Measurements from ENCODE around the gene IZUMO3.

The IZUMO3 gene

DNA sequence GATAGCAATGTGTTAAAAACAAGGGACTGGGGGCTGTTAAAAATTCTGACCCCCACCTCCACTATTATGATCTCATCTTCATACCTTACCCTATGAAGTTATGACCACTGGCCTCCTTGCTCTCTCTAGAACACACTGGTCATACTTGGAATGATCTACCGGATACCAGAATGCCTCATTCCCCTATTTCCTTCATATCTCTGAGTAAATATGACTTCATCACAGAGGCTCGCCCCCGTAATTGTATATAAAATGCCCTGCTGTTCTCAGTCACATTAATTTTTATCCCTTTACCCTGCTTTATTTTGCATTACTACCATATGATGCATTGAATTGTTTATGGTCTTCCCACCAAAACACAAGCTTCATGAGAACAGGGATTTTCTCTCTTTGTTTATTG, 29.2 kb downstream of the IZUMO3 start:
- no peak overlapping the region for H3K27ac ChIP-seq
- DNase-seq (ENCODE audit: low spot score) = no peak
- POLR2A ChIA-PET (ENCODE audit: low non-redundant PET) = no interaction called here
- TF ChIP-seq, protein P1, sequence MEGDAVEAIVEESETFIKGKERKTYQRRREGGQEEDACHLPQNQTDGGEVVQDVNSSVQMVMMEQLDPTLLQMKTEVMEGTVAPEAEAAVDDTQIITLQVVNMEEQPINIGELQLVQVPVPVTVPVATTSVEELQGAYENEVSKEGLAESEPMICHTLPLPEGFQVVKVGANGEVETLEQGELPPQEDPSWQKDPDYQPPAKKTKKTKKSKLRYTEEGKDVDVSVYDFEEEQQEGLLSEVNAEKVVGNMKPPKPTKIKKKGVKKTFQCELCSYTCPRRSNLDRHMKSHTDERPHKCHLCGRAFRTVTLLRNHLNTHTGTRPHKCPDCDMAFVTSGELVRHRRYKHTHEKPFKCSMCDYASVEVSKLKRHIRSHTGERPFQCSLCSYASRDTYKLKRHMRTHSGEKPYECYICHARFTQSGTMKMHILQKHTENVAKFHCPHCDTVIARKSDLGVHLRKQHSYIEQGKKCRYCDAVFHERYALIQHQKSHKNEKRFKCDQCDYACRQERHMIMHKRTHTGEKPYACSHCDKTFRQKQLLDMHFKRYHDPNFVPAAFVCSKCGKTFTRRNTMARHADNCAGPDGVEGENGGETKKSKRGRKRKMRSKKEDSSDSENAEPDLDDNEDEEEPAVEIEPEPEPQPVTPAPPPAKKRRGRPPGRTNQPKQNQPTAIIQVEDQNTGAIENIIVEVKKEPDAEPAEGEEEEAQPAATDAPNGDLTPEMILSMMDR (conservative IDR thresholded peaks at IDR 0.05; ENCODE audit: low read depth) = no peak
- CTCF ChIA-PET = interaction anchor here (0.6 kb wide), 1 partner anchor 1396 kb away, joined by 3 read pairs; no protein-coding TSS in a partner anchor

DNA sequence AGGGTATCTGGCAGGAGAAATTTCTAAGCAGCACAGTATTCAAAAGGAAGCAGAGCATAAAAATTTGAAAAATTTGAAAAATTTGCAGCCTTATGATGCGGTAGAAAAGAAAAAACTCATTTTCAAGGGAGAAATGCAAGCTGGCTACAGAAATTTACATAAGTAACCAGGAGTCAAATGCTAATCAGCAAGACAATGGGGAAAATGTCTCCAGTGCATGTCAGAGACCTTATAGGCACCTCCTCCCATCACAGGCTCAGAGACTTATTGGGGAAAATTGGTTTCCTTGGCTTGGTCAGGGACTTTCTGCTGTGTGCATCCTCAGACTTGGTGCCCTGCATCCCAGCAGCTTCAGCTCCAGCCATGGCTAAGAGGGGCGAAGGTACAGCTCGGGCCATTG, 35.8 kb downstream of the IZUMO3 start:
- ChIA-PET CTCF (no interaction called here), POLR2A (ENCODE audit: low non-redundant PET) (no interaction called here)
- no peak overlapping the region for H3K27ac ChIP-seq
- TF ChIP-seq, protein P1 (conservative IDR thresholded peaks at IDR 0.05; ENCODE audit: low read depth) = no peak
- DNase-seq (ENCODE audit: low spot score) = no peak

DNA sequence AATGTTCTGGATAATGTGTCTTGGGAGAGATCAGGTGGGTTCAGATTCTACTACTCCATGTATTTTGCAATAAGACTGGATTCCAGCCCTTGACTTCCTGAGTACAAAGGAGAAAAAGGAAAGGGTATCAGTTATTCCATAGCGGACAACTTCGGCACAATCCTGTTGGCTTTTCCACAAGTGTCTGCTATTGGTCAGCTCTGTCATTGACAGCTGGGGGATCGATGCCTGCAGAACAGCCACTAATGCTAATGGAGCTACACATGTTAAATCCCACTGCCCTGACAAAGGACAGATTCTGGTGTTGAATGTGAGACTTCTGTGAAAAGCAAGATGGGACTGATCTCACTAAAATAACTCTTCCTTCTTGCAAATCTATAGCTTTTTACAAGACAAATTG, 41.2 kb downstream of the IZUMO3 start:
- DNase-seq (ENCODE audit: low spot score) = no peak
- CTCF ChIA-PET = no interaction called here
- H3K27ac ChIP-seq = no peak overlapping the region
- TF ChIP-seq, protein P1 (conservative IDR thresholded peaks at IDR 0.05; ENCODE audit: low read depth) = no peak
- POLR2A ChIA-PET (ENCODE audit: low non-redundant PET) = no interaction called here

DNA sequence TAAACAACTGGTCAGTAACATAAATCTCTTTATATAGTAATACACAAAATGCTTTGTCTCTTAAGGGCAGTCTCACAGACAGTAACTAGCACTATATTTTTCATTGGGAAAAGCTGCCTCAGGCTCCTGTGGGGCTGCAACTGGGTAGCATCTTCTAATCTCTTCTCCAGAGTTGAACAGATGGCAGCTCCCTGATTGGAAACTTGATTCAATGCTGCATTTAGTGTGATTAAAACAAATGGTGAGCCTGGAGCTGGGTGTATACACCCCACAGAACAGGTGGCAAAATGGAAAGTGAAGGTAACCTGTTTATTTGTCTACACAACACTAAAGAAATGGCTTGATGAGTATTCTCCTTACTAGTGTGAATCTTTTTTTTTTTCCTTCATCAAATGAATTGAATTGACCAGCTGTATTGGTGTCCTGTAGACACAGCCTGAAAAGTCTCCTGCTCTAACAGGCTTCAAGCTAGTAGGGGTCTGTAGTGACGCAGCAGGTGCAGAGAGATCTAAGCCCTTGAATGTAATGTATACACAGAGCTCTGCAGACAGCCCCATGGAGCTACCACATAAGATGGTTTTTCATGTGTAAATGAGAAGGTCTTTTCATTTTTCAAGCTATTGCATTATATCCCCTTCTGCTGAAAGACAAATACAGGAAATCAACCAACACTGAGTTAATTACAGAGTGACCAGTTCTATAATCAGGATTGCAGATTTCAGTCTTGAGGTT, 43.3 kb downstream of the IZUMO3 start:
- H3K27ac ChIP-seq = no peak overlapping the region
- CTCF ChIA-PET = interaction anchor here (0.6 kb wide), 1 partner anchor 946 kb away, joined by 4 read pairs; no protein-coding TSS in a partner anchor
- DNase-seq (ENCODE audit: low spot score) = no peak
- TF ChIP-seq, protein P1 (conservative IDR thresholded peaks at IDR 0.05; ENCODE audit: low read depth) = no peak
- POLR2A ChIA-PET (ENCODE audit: low non-redundant PET) = no interaction called here

DNA sequence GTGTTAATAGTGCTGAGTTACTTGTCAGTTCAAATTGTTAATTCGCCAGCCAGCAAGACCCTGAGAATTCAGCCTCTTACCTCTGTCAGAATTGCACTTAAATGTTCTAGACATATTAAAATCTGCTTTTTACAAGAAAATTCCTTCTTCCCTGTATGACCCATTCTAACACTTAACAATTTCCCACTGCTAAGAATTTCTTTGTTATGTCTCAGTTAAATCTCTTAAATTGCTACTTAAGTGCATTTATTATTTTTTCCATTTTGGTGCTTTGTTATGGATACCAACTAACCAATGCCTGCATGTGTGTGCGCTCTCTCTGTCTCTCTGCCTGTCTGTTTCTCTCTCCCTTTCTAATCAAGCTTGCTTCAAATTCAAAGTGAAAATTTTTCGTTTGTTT, 44.9 kb downstream of the IZUMO3 start:
- ChIA-PET CTCF (no interaction called here), POLR2A (ENCODE audit: low non-redundant PET) (no interaction called here)
- H3K27ac ChIP-seq = no peak overlapping the region
- TF ChIP-seq, protein P1 (conservative IDR thresholded peaks at IDR 0.05; ENCODE audit: low read depth) = no peak
- DNase-seq (ENCODE audit: low spot score) = no peak

DNA sequence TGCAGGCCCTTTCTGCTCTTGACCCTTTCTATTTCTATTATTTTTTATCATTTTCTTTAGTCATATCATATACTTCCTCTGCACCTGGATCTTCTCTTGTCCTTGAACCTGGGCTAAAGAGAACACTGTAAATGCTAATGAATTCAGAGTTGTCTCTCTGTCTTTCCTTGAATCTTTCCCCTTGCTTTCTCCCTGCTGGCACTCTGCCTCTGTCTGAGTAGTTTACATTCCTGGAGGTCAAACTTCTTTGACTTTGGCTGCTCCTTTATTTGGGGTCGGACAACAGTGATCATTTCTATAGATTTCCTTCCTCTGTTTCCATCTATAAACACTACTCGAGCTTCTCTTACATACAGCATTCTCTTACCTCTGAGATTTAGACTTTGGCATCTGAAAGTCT, 47.1 kb downstream of the IZUMO3 start:
- H3K27ac ChIP-seq = no peak overlapping the region
- DNase-seq (ENCODE audit: low spot score) = no peak
- POLR2A ChIA-PET (ENCODE audit: low non-redundant PET) = no interaction called here
- TF ChIP-seq, protein P1 (conservative IDR thresholded peaks at IDR 0.05; ENCODE audit: low read depth) = no peak
- CTCF ChIA-PET = no interaction called here
